Activated CD8-positive, alpha-beta memory T cell treated with anti-CD3 and anti-CD28 coated beads, Interleukin-2, amount 50 U/mL, for 24 hours (primary cell): ENCODE results near the gene TUBA1C.
"Not testable (repeated sequence)": the region's sequence is repeated elsewhere in the genome, so short reads cannot be mapped to it uniquely, and the experiment has no call there.

ENCODE experiments used
- DNase-seq: peaks from one replicate; pipeline ENCODE4 v3.0.0-alpha.2; 2020; ENCODE audit errors: extremely low read depth

The TUBA1C gene

GRCh38 chr12:49255857-49256637 lies 8.8 kb upstream of the TUBA1C start:
- no peak for DNase-seq

DNA sequence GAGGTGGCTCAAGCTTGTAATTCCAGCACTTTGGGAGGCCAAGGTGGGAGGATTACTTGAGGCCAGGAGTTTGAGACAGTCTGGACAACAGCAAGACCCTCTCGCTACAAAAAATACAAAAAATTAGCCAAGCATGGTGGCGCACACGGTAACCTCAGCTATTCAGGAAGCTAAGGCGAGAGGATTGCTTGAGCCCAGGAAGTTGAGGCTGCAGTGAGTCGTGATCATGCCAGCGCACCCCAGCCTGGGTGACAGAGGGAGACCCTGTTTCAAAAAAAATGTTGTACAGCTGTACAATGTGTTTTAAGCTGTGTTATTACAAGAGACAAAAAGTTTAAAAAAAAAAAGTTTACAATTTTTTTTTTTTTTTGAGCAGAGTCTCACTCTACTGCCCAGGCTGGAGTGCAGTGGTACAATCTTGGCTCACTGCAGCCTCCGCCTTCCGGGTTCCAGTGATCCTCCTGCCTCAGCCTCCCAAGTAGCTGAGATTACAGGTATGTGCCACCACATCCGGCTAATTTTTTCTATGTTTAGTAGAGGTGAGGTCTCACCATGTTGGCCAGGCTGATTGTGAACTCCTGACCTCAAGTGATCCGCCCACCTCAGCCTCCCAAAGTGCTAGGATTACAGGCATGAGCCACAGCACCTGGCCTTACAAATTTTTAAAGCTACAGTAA lies 7.2 kb upstream of the TUBA1C start:
- not testable (repeated sequence) for DNase-seq

GRCh38 chr12:49259452-49259851 lies 5.4 kb upstream of the TUBA1C start:
- no peak for DNase-seq

DNA sequence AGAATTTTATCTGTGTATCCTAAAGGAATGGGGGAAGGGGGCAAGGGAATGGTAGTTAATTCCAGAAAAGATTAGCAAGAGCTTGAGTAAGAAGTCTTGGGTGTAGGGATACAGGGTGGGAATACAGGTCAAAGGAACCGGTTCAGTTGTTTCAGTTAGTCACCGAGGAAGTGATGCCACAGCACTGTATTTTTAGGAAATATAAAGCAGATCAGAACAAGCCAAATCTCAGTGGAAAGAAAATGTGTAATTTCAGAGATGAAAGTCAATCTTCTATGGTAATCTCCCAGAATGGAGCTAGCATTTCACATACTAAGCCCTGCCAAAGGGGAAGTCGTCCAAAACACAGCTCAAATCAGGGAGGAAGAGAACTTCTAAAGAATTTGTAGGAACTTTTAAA lies 4.7 kb upstream of the TUBA1C start:
- DNase-seq = no peak

GRCh38 chr12:49260571-49261363 lies 4.1 kb upstream of the TUBA1C start:
- DNase-seq = no peak

DNA sequence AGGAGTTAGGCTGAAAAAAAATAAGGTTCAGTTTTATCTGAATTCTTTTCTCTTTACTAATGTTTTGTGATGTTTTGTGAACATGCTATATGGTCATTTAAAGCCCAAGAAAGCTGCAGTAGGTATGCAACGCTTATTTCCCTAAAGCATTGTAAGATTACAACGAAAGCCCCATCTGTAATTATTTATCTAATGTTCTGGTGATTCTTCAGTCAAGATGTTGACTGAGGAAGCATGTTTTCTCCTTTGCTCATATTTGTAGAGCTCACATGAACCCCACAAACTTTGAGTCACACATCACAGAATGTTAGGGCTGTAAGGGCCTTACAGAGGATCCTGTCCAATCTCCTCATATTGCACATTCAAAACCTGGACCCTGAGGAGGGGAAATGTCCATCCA lies 3.2 kb upstream of the TUBA1C start:
- DNase-seq = no peak

- DNase-seq = no peak
Measured at GRCh38 chr12:49263400-49263763, 1.5 kb upstream of the TUBA1C start.

- DNase-seq = no peak
Measured at GRCh38 chr12:49264466-49264872, 413 bp upstream of the TUBA1C start.

DNA sequence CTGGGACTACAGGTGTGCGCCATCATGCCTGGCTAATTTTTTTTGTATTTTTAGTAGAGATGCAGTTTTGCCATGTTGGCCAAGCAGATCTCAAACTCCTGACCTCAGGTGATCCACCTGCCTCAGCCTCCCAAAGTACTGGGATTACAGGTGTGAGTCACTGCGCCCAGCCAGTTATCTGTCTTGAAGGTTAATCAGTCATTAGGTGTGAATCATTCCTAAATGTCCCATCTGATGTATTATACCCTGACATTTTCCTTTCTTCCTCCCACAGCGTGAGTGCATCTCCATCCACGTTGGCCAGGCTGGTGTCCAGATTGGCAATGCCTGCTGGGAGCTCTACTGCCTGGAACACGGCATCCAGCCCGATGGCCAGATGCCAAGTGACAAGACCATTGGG lies 4.3 kb downstream of the TUBA1C start:
- not testable (repeated sequence) for DNase-seq

- DNase-seq = no peak
Measured at GRCh38 chr12:49272790-49273725, 8.2 kb downstream of the TUBA1C start.

GRCh38 chr12:49273726-49274395 lies 9.0 kb downstream of the TUBA1C start:
- no peak for DNase-seq

GRCh38 chr12:49274396-49275069 lies 9.7 kb downstream of the TUBA1C start:
- DNase-seq = no peak

DNA sequence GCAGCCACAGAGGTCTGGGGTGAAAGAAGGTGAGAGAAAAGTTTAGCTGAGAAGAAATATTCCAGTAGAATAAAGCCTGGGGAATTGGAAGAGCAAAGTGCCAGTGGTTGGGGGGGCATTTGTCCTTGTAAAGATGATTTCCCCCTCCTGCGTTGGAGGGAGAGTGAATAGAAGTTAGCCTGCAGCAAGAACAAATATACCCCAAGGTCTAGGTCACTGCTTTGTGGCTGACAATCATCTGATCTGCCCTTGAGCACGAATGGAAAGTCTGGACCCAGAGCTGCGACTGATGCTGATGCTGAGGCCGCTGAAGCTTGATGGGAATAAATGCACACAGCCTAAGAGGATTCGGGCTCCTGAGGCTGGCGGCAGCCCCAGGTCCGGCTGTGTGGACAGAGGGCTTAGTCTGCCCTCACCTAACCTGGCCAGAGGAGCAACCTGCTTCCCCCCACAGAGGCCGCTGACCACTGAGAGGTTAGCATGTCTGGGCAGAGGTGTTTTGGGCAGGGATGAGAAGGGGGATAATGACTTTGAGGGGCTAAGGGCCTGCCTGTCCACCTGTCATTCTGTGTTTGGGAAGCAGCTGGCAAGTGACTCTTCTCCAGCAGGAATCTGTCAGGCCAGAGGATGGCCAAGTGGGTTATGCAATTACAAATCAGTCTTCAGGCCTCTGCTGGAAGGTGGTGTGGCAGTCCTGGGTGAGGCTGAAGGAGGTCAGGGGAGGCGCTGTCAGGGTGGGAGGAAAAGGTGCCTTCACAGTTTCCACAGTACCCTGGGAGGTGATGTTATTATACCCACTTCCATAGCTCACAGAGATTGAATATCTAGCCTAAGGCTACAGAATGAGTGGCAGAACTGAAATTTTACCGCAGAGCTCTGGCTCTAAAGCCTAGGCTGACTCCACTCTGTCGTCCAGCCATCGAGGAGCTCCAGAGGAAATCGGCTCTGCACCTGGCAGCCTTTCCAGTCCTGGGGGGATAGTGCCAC lies 11.7 kb downstream of the TUBA1C start:
- DNase-seq = no peak

- no peak for DNase-seq
Measured at GRCh38 chr12:49277466-49277865, 12.6 kb downstream of the TUBA1C start.

GRCh38 chr12:49279706-49280159 lies 14.9 kb downstream of the TUBA1C start:
- no peak for DNase-seq

DNA sequence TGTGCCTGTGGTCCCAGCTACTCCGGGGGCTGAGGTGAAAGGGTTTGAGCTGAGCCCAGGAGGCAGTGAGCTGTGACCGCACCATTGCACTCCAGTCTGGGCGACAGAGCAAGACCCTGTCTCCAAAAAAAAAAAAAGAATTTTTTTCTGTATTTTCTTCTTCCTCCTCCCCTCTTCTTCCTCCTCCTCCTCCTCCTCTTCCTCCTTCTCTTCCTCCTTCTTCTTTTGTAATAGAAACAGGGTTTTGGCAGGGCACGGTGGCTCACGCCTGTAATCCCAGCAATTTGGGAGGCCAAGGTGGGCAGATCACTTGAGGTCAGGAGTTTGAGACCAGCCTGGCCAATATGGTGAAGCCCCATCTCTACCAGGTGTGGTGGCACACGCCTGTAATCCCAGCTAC lies 15.7 kb downstream of the TUBA1C start:
- not testable (repeated sequence) for DNase-seq

DNA sequence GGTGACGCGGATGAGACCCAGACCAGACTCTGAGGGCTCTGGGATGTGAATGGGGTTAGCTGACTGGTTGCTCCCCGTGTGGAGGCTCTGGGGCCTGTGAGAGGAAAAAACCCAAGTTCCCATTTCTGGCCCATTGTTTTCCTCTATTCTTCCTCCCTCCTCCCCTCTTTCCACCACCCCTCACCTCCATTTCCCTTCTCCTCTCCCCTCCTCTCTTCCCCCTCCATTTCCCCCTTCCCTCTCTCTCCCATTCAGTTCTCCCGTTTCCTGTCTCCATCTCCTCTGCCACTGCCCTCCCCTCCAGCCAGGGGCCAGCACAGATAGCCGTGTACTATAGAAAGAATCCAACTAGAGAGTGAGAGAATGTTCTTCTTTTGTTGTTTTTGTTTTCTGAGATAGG lies 17.4 kb downstream of the TUBA1C start:
- DNase-seq = no peak

DNA sequence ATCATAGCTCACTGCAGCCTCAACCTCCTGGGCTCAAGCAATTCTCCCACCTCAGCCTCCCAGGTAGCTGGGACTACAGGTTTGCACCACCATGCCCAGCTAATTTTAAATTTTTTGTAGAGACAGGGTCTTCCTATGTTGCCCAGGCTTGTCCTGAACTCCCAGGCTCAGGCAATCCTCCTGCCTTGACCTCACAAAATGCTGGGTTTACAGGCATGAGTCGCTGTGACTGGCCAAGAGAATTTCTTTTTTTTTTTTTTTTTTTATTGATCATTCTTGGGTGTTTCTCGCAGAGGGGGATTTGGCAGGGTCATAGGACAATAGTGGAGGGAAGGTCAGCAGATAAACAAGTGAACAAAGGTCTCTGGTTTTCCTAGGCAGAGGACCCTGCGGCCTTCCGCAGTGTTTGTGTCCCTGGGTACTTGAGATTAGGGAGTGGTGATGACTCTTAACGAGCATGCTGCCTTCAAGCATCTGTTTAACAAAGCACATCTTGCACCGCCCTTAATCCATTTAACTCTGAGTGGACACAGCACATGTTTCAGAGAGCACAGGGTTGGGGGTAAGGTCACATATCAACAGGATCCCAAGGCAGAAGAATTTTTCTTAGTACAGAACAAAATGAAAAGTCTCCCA lies 18.0 kb downstream of the TUBA1C start:
- not testable (repeated sequence) for DNase-seq
